NCI-H2107 (cell line): ENCODE results near the gene PLIN4.

Experiments used
- DNase-seq: peaks from one replicate; lab custom pipeline; 2025; lab: John Stamatoyannopoulos, UW

The PLIN4 gene

GRCh38 chr19:4505570-4506448, 12.5 kb downstream of the PLIN4 start:
- no peak for DNase-seq

- DNase-seq: no peak
These were observed 13.3 kb downstream of the PLIN4 start for GRCh38 chr19:4504891-4505569.

- no peak for DNase-seq
These were observed 14.0 kb downstream of the PLIN4 start for GRCh38 chr19:4504297-4504701.

GRCh38 chr19:4503825-4504170, 14.5 kb downstream of the PLIN4 start:
- no peak for DNase-seq

GRCh38 chr19:4503132-4503824, 15.0 kb downstream of the PLIN4 start:
- DNase-seq: no peak

- DNase-seq: no peak
These were observed 15.8 kb downstream of the PLIN4 start for GRCh38 chr19:4502282-4503131.

- DNase-seq: no peak
These were observed 16.6 kb downstream of the PLIN4 start for GRCh38 chr19:4501691-4502090.

GRCh38 chr19:4500841-4501591, 17.3 kb downstream of the PLIN4 start:
- no peak for DNase-seq

GRCh38 chr19:4499855-4500254, 18.4 kb downstream of the PLIN4 start:
- DNase-seq: no peak

- no peak for DNase-seq
These were observed 19.0 kb downstream of the PLIN4 start for GRCh38 chr19:4499318-4499717.

- DNase-seq: no peak
These were observed 19.6 kb downstream of the PLIN4 start for GRCh38 chr19:4498694-4499093.

GRCh38 chr19:4497770-4498389, 20.4 kb downstream of the PLIN4 start:
- no peak for DNase-seq

- no peak for DNase-seq
These were observed 22.0 kb downstream of the PLIN4 start for GRCh38 chr19:4496304-4496703.

- no peak for DNase-seq
These were observed 22.8 kb downstream of the PLIN4 start for GRCh38 chr19:4495471-4495870.

GRCh38 chr19:4494691-4495064, 23.6 kb downstream of the PLIN4 start:
- no peak for DNase-seq

- DNase-seq: no peak
These were observed 24.2 kb downstream of the PLIN4 start for GRCh38 chr19:4493929-4494690.

GRCh38 chr19:4493104-4493928, 25.0 kb downstream of the PLIN4 start:
- no peak for DNase-seq

GRCh38 chr19:4492337-4493103, 25.8 kb downstream of the PLIN4 start:
- no peak for DNase-seq
